Heart right ventricle (tissue), 16 donors: ENCODE results near the gene PRKN. TPM values are rescaled to one million over a fixed set of nuclear protein-coding genes. Genes with fewer than 3 reads are reported as not detected.

ENCODE experiments used
- ATAC-seq, 8 donors: fragments of 200-7000 bp; cut with Tn5 transposase; one replicate each; pipeline ENCODE4 v1.9.1; 2020; ENCODE audit warnings: mild to moderate bottlenecking in 8 of 8, moderate library complexity in 8 of 8, moderate number of reproducible peaks in 1 of 8
- DNase-seq, 2 donors: peaks; one replicate each; pipeline ENCODE4 v3.0.0-alpha.2; 2020
- H3K27ac ChIP-seq, 10 donors: fragments of 200-600 bp; sonication (generic) in 2 of 10; one replicate each; pipeline versions ENCODE4 v1.5.0 to v1.8.0; 2020 to 2022; ENCODE audit warnings: mild to moderate bottlenecking in 3 of 10
- H3K27me3 ChIP-seq, 7 donors: fragments of 200-600 bp; one replicate each; pipeline ENCODE4 v1.8.0; 2021 to 2022; ENCODE audit warnings: mild to moderate bottlenecking in 2 of 7
- H3K36me3 ChIP-seq, 9 donors: fragments of 200-600 bp; sonication (generic) in 1 of 9; one replicate each; pipeline versions ENCODE4 v1.5.0 to v1.8.0; 2020 to 2022; ENCODE audit warnings: mild to moderate bottlenecking in 2 of 9
- H3K4me1 ChIP-seq, 9 donors: fragments of 200-600 bp; sonication (generic) in 1 of 9; one replicate each; pipeline versions ENCODE4 v1.5.0 to v1.8.0; 2020 to 2022; ENCODE audit warnings: mild to moderate bottlenecking in 4 of 9
- H3K4me3 ChIP-seq, 10 donors: fragments of 200-600 bp; sonication (generic) in 2 of 10; one replicate each; pipeline versions ENCODE4 v1.5.0 to v1.8.0; 2020 to 2022; ENCODE audit warnings: mild to moderate bottlenecking in 7 of 10, moderate library complexity in 2 of 10
- H3K9me3 ChIP-seq, 11 donors: fragments of 200-600 bp in 10 of 11; sonication (generic) in 2 of 11; one replicate each; pipeline versions ENCODE4 v1.5.0 to v1.8.0; 2013 to 2022; ENCODE audit warnings: mild to moderate bottlenecking in 2 of 11, control low read depth in 1 of 11, moderate library complexity in 1 of 11
- CTCF ChIP-seq, 9 donors: fragments of 200-600 bp; sonication (generic) in 2 of 9; IDR thresholded peaks; one replicate each; pipeline versions ENCODE4 v1.5.0 to v1.8.0; 2021 to 2022; ENCODE audit warnings: antibody characterized with exemption in 9 of 9, mild to moderate bottlenecking in 5 of 9, moderate library complexity in 1 of 9
- WGBS, 2 donors: extraction: QIAGEN DNeasy Blood & Tissue Kit; methylation state at CpG; one replicate each; pipeline ENCODE4 v1.1.7; 2013; ENCODE audit warnings: inconsistent platforms in 1 of 2; 5-methylcytosine and 5-hydroxymethylcytosine counted together
- intact Hi-C, 10 donors: fragments of 100-400 bp; cut with DNase I; formaldehyde crosslinking; loops; one replicate each; pipeline versions ENCODE4 v1.11.1 to v1.14.2; 2022
- polyA plus RNA-seq, 2 donors: library from polyadenylated mRNA; stranded (reverse); fragments of 200-250 nt; gene quantifications; one replicate each; pipeline ENCODE4 v1.2.3, GENCODE V29; 2013
- total RNA-seq, 10 donors: library from RNA; stranded (reverse); fragmentation: NEBNext Ultra II Directional in 3 of 10; extraction: Animal tissue kit (Norgen Biotek cat#: 25700) in 3 of 10; gene quantifications; one replicate each; pipeline versions ENCODE4 v1.2.1 to v1.2.4, GENCODE V29; 2021 to 2023
- donor health status: Arrhythmogenic right ventricular cardiomyopathy.
- donor health status: ischemic (EF 13 %, LVEDD 7.1; RV severe dilation, severe dysfunction).
- donor health status: healthy with polysubstance abuse.
- donor health status: DM: no; HTN: yes; CAD: no.
- donor health status: DM: no; HTN: no; CAD: no.
- donor health status: ischemic (EF 25% LVEDD 6.9; RV normal size, moderate dysfunction).
- donor health status: ischemic (EF 25% LVEDD 5.7; RV mildly dilated, moderate dysfunction).
- donor health status: healthy.
- donor health status: DM: yes; HTN: yes; CAD: no.
- donor health status: Ischemic cardiomyopathy.
- donor health status: ischemic (EF 35%, LVEDD 5.7; RV mildly dilated, moderate dysfunction).
- donor health status: nonischemic (EF 11% LVEDD 7.7; RV severe dilation, severe dysfunction).
- donor health status: DM: yes; HTN: yes; CAD: no.
- donor health status: PGD.
- donor health status: ischemic (EF 29% LVEDD 5.4; RV normal size, mild dysfunction).
- donor health status: nonischemic (EF 23%, LVEDD 6.1; RV moderate dilation, normal function).

Gene PRKN
- total and polyA plus RNA-seq, 12 donors, result 2.3 to 27.7 (median 26.3) TPM

GRCh38 chr6:161959072-161959471, 768.5 kb downstream of the PRKN start:
- 93 to 94% methylated on average over 12 of the region's 12 CpGs for WGBS, 2 donors
- Histone ChIP-seq H3K4me3 (no peak overlapping the region), H3K27ac (no peak overlapping the region), H3K4me1 (peaks cover 0 to 14% (median 10%) of the 10 kb centered on the region in 9 donors), H3K27me3 (no peaks in the 10 kb centered on the region), H3K9me3 (peaks cover 0 to 3% (median 0%) of the 10 kb centered on the region in 11 donors), H3K36me3 (no peaks in the 10 kb centered on the region)
- intact Hi-C loops, result no loop called here
- ATAC-seq, result no peak
- DNase-seq, result no peak
- TF ChIP-seq CTCF (IDR thresholded peaks at IDR 0.05), result no peak

- Histone ChIP-seq H3K27ac (no peak overlapping the region), H3K4me3 (no peak overlapping the region), H3K36me3 (no peaks in the 10 kb centered on the region), H3K4me1 (peaks cover 0 to 26% (median 18%) of the 10 kb centered on the region in 9 donors), H3K9me3 (peaks cover 0 to 3% (median 0%) of the 10 kb centered on the region in 11 donors), H3K27me3 (no peaks in the 10 kb centered on the region)
- no peak for TF ChIP-seq CTCF (IDR thresholded peaks at IDR 0.05)
- ATAC-seq, result no peak
- no peak for DNase-seq
- intact Hi-C loops, result no loop called here
- 96 to 100% methylated on average over 1 of the region's 1 CpG for WGBS, 2 donors
These were observed 771.5 kb downstream of the PRKN start for GRCh38 chr6:161956082-161956481.

GRCh38 chr6:161954699-161955276, 772.8 kb downstream of the PRKN start:
- peak overlapping the region in 5 of 10 donors; percentile 17 to 72 (median 29) for H3K27ac ChIP-seq
- peak in 6 of 8 donors; percentile 35 to 72 (median 53) for ATAC-seq
- DNase-seq, result no peak
- intact Hi-C loops, result no loop called here
- H3K9me3 ChIP-seq, result peaks cover 0 to 3% (median 0%) of the 10 kb centered on the region in 11 donors
- H3K27me3 ChIP-seq, result no peaks in the 10 kb centered on the region
- 45 to 55% methylated on average over 5 of the region's 5 CpGs for WGBS, 2 donors
- H3K4me1 ChIP-seq, result peaks cover 0 to 32% (median 19%) of the 10 kb centered on the region in 9 donors
- H3K4me3 ChIP-seq, result no peak overlapping the region
- H3K36me3 ChIP-seq, result no peaks in the 10 kb centered on the region
- TF ChIP-seq CTCF (IDR thresholded peaks at IDR 0.05), result no peak

GRCh38 chr6:161954077-161954476, 773.5 kb downstream of the PRKN start:
- peaks cover 0 to 32% (median 19%) of the 10 kb centered on the region in 9 donors for H3K4me1 ChIP-seq
- peak overlapping the region in 3 of 10 donors; percentile 29 to 72 (median 48) for H3K27ac ChIP-seq
- no peaks in the 10 kb centered on the region for H3K36me3 ChIP-seq
- no peak overlapping the region for H3K4me3 ChIP-seq
- no peak for ATAC-seq
- TF ChIP-seq CTCF (IDR thresholded peaks at IDR 0.05), result no peak
- H3K9me3 ChIP-seq, result peaks cover 0 to 3% (median 0%) of the 10 kb centered on the region in 11 donors
- WGBS, 2 donors, result 71 to 85% methylated on average over 10 of the region's 10 CpGs
- no peak for DNase-seq
- H3K27me3 ChIP-seq, result no peaks in the 10 kb centered on the region
- intact Hi-C loops, result no loop called here
